ENCODE data around the gene PWWP2B. TPM values are rescaled to one million over a fixed set of nuclear protein-coding genes. Genes with fewer than 3 reads are reported as not detected.

Gene PWWP2B
- total RNA-seq, 1 donor from 2014 or later = 25.2 TPM

DNA sequence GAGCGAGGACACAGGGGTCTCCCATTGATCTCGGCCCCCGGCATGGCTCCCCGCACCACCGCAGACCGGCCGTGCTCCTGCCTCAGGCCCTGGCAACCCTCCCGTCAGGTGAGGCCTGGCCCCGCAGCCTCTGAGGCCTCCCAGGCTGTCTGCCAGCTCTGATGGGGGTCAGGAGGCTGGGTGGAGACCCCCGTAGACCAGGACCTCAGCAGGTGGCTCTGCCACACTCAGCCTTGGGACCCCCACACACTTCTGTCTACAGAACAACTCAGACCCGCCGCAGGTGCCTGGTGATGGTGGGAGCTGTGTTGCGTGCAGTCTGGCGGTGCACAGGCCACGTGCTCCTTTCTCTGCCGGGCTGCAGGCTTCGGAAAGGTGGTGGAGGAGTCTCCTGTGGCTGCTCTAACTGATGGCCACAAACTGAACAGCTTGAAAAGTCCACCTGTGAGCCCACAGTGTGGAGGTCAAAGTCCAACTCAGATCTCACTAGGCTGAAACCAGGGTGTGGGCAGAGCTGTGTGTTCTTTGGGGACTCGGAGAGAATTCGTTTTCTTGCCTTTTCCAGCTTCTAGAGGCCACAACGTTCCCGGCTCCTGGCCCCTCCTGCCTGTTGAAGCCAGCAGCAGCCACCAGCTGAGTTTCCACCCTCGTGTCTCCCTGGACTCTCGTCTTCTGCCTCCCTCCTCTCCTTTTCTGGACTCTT lies 62.5 kb downstream of the PWWP2B start:
- ATAC-seq (no peak), DNase-seq (peak; percentile 42)
- TF ChIP-seq, protein P1, sequence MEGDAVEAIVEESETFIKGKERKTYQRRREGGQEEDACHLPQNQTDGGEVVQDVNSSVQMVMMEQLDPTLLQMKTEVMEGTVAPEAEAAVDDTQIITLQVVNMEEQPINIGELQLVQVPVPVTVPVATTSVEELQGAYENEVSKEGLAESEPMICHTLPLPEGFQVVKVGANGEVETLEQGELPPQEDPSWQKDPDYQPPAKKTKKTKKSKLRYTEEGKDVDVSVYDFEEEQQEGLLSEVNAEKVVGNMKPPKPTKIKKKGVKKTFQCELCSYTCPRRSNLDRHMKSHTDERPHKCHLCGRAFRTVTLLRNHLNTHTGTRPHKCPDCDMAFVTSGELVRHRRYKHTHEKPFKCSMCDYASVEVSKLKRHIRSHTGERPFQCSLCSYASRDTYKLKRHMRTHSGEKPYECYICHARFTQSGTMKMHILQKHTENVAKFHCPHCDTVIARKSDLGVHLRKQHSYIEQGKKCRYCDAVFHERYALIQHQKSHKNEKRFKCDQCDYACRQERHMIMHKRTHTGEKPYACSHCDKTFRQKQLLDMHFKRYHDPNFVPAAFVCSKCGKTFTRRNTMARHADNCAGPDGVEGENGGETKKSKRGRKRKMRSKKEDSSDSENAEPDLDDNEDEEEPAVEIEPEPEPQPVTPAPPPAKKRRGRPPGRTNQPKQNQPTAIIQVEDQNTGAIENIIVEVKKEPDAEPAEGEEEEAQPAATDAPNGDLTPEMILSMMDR (IDR thresholded peaks at IDR 0.05) = no peak
- Histone ChIP-seq H3K9me3 (no peaks in the 10 kb centered on the region), H3K4me1 (peaks cover 18% of the 10 kb centered on the region), H3K4me3 (no peak overlapping the region), H3K27ac (no peak overlapping the region), H3K27me3 (ENCODE audit: low read depth) (peaks cover 10% of the 10 kb centered on the region), H3K36me3 (no peaks in the 10 kb centered on the region)
- intact Hi-C loops (cut with DNase I) = loop anchor here (5.0 kb wide), 1 partner anchor 178 kb away; no protein-coding TSS in a partner anchor

- DNase-seq (peak; percentile 32), ATAC-seq (no peak)
- Histone ChIP-seq H3K27ac (no peak overlapping the region), H3K4me3 (no peak overlapping the region), H3K36me3 (no peaks in the 10 kb centered on the region), H3K27me3 (ENCODE audit: low read depth) (peaks cover 10% of the 10 kb centered on the region), H3K4me1 (peaks cover 21% of the 10 kb centered on the region), H3K9me3 (no peaks in the 10 kb centered on the region)
- intact Hi-C loops (cut with DNase I) = loop anchor here (5.0 kb wide), 1 partner anchor 177 kb away; no protein-coding TSS in a partner anchor
- TF ChIP-seq, protein P1 (IDR thresholded peaks at IDR 0.05) = no peak
These were observed 63.1 kb downstream of the PWWP2B start for GRCh38 chr10:132460071-132460470.

- intact Hi-C loops (cut with DNase I) = loop anchor here (5.0 kb wide), 1 partner anchor 177 kb away; no protein-coding TSS in a partner anchor
These were observed 63.7 kb downstream of the PWWP2B start for GRCh38 chr10:132460691-132461090.

GRCh38 chr10:132461103-132461682 lies 64.2 kb downstream of the PWWP2B start:
- Histone ChIP-seq H3K27me3 (ENCODE audit: low read depth) (peaks cover 10% of the 10 kb centered on the region), H3K27ac (no peak overlapping the region), H3K4me3 (no peak overlapping the region), H3K4me1 (peaks cover 22% of the 10 kb centered on the region), H3K36me3 (no peaks in the 10 kb centered on the region), H3K9me3 (no peaks in the 10 kb centered on the region)
- TF ChIP-seq, protein P1 (IDR thresholded peaks at IDR 0.05) = no peak
- no peak for ATAC-seq
- intact Hi-C loops (cut with DNase I) = loop anchor here (5.0 kb wide), 1 partner anchor 176 kb away; no protein-coding TSS in a partner anchor
- DNase-seq = no peak

More at GRCh38 chr10:132460691-132461090, 63.7 kb downstream of the PWWP2B start:
- Histone ChIP-seq H3K9me3 (no peaks in the 10 kb centered on the region), H3K4me3 (no peak overlapping the region), H3K27ac (no peak overlapping the region), H3K36me3 (no peaks in the 10 kb centered on the region), H3K4me1 (peaks cover 22% of the 10 kb centered on the region), H3K27me3 (ENCODE audit: low read depth) (peaks cover 10% of the 10 kb centered on the region)
- DNase-seq (peak; percentile 35), ATAC-seq (no peak)
- TF ChIP-seq, protein P1 (IDR thresholded peaks at IDR 0.05) = no peak

DNA sequence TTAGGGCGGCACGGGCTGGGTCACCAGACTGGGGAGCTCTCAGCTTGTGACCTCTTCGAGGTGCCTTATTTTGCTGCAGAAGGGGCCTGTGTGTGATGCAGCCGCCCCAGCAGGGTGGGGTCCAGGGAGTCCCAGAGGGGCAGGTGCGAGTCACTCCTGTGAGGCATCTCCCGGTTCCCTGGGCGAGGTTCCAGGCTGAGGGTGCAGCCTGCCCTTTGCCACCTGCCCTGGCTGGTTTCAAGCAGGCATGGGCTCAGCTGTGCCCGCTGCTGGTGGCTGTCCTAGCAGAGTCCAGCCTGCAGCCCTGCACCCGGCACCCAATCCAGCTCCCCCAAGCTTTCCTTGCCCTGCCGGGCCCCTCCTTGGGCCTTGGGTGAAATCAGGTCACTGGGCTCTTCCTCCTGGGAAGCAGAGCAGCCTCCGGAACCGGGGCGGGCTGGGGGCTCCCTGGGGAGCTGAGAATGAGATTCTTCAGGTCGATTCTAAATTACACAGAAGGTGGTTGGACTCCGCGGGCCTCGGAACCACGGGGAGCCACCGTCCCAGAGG lies 64.8 kb downstream of the PWWP2B start:
- Histone ChIP-seq H3K36me3 (no peaks in the 10 kb centered on the region), H3K4me3 (no peak overlapping the region), H3K27ac (no peak overlapping the region), H3K9me3 (no peaks in the 10 kb centered on the region), H3K4me1 (peaks cover 22% of the 10 kb centered on the region), H3K27me3 (ENCODE audit: low read depth) (peaks cover 10% of the 10 kb centered on the region)
- DNase-seq (peak; percentile 44), ATAC-seq (no peak)
- intact Hi-C loops (cut with DNase I) = loop anchor here (5.0 kb wide), 1 partner anchor 176 kb away; no protein-coding TSS in a partner anchor
- TF ChIP-seq, protein P1 (IDR thresholded peaks at IDR 0.05) = no peak
